ENCODE results near the gene GRAP2.

The GRAP2 gene

GRCh38 chr22:39940757-39941305, 39.9 kb downstream of the GRAP2 start:
- TF ChIP-seq CTCF (conservative IDR thresholded peaks at IDR 0.05; ENCODE audit: low read length) = no peak
- H3K4me3 ChIP-seq (ENCODE audit: low read length) = no peak overlapping the region
- no peak for DNase-seq (ENCODE audit: low read depth)

DNA sequence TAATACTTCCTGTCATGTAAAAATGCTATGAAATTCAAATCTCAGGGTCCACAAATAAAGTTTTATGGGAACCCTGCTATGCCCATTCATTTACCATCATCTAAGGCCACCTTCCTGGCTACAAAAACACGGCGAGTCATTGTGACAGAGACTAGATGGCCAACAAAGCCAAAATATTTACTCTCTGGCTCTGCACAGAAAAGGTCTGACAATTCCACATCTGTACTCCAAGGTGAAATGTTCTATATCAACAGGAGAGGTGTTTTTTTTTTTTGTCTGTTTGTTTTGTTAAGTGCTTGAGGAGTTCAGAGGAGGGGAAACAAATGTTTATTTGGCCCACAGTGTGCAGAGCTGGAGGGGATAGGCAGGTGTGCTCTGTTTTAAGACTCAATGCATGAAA, 40.7 kb downstream of the GRAP2 start:
- no peak for TF ChIP-seq CTCF (conservative IDR thresholded peaks at IDR 0.05; ENCODE audit: low read length)
- no peak for DNase-seq (ENCODE audit: low read depth)
- no peak overlapping the region for H3K4me3 ChIP-seq (ENCODE audit: low read length)

DNA sequence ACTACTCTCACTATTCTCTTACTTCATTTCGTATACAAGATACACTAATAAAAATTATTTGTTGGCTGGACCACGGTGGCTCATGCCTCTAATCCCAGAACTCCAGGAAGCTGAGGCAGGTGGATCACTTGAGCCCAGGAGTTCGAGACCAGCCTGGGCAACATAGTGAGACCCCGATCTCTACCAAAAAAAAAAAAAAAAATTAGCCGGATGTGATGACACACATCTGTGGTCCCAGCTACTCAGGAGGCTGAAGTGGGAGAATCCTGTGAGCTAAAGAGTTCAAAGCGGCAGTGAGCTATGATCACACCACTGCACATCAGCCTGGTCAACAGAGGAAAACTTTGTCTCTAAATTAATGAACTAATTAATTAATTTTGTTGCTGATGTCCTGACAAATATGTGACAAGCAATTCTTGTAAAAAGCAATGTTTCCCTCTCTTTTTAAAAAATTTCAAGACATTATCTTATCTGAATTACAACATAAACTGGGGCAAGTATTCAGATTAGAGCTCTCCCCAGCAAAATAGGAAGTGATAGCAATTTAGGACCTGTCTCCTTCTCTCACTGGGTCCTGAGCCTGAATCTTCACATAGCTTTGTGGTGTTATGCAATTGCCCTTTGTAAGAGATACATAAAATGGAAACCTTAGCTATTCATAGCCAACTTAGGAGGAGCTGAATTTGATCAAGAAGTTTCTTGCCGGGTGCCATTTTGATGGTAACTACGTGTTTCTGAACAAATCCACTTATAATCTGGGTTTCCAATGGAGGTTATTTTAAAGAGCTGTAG, 41.8 kb downstream of the GRAP2 start:
- TF ChIP-seq CTCF (conservative IDR thresholded peaks at IDR 0.05; ENCODE audit: low read length) = no peak
- DNase-seq (ENCODE audit: low read depth) = no peak
- H3K4me3 ChIP-seq (ENCODE audit: low read length) = no peak overlapping the region

- no peak for TF ChIP-seq CTCF (conservative IDR thresholded peaks at IDR 0.05; ENCODE audit: low read length)
- no peak for DNase-seq (ENCODE audit: low read depth)
- H3K4me3 ChIP-seq (ENCODE audit: low read length) = no peak overlapping the region
These were observed 42.5 kb downstream of the GRAP2 start for GRCh38 chr22:39943337-39943736.

DNA sequence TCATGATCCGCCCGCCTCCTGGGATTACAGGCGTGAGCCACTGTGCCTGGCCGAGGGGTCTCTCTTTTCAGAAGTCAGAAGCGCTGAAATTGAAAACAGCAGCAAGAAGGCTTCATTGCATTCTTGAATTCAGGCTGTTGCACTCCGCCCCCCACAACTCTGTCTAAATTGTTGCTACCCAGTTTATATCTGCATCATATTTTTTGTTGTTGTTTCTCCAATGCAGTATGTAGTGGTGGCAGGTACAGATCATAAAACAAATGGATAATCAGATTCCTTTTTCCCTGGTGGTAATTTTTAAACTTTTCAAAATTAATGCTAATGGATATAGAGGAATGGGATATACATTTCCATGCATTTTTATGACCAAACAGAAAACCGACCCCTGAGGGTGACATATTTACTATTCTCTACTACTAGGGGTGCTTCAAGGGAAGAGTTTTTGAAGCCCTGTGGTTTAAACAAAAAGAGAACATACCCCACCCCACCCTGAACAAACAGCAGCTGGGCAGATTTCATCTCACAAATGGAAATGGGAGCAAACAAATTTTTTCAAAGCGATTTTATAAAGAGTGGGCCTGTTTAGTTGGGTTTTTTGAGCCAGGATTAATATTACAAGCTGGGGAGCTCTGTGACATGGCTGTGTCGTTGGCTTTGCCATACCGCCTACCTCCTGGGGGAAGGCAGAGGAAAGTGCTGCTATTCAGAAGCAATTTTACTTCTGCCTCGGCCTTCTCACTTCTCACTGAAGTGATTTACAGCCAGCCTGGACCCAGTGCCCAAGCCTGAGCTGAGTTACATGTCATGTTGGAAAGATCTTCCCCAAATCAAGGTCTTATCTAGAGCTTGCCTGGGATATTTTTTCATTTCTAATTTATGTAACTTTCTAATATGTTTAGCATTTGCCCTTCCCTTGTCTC, 43.3 kb downstream of the GRAP2 start:
- no peak for DNase-seq (ENCODE audit: low read depth)
- H3K4me3 ChIP-seq (ENCODE audit: low read length) = no peak overlapping the region
- TF ChIP-seq CTCF (conservative IDR thresholded peaks at IDR 0.05; ENCODE audit: low read length) = no peak

GRCh38 chr22:39946126-39946502, 45.2 kb downstream of the GRAP2 start:
- H3K4me3 ChIP-seq (ENCODE audit: low read length) = no peak overlapping the region
- no peak for TF ChIP-seq CTCF (conservative IDR thresholded peaks at IDR 0.05; ENCODE audit: low read length)
- no peak for DNase-seq (ENCODE audit: low read depth)
